GM18507 (cell line): ENCODE results near the gene PIK3R2.
"Not testable (repeated sequence)": the region's sequence is repeated elsewhere in the genome, so short reads cannot be mapped to it uniquely, and the experiment has no call there.

ENCODE experiments used
- DNase-seq: peaks from one replicate; pipeline ENCODE4 v3.0.0; 2011; ENCODE audit warnings: low read depth; ENCODE audit not compliant: insufficient read length; ENCODE audit errors: extremely low spot score
- FAIRE-seq: peaks from 2 replicates; lab custom pipeline; 2011; peaks lifted over from hg19 to GRCh38; lab: Jason Lieb, UNC

Gene PIK3R2

GRCh38 chr19:18152817-18153555 is at the start of gene PIK3R2:
TSS of gene PIK3R2 (plus strand) at chr19:18153163. CDS start at chr19:18155880, 2,717 bp downstream.
- FAIRE-seq, result no peak

GRCh38 chr19:18104793-18105131 is 48.2 kb upstream of the PIK3R2 start:
- FAIRE-seq, result no peak
- DNase-seq, result no peak

More at GRCh38 chr19:18152817-18153555, at the start of gene PIK3R2:
- peak; percentile 96 for DNase-seq

- not testable (repeated sequence) for DNase-seq, FAIRE-seq
These were observed 47.7 kb upstream of the PIK3R2 start for GRCh38 chr19:18105259-18105658.

GRCh38 chr19:18107235-18107634 is 45.7 kb upstream of the PIK3R2 start:
- FAIRE-seq (no peak), DNase-seq (no peak)

- no peak for FAIRE-seq
- DNase-seq, result no peak
These were observed 44.1 kb upstream of the PIK3R2 start for GRCh38 chr19:18108897-18109296.

GRCh38 chr19:18109341-18109732 is 43.6 kb upstream of the PIK3R2 start:
- FAIRE-seq (no peak), DNase-seq (no peak)

- DNase-seq, result no peak
These were observed 43.0 kb upstream of the PIK3R2 start for GRCh38 chr19:18109733-18110608.

GRCh38 chr19:18110609-18111232 is 42.2 kb upstream of the PIK3R2 start:
- no peak for FAIRE-seq
- DNase-seq, result no peak

More at GRCh38 chr19:18109733-18110608, 43.0 kb upstream of the PIK3R2 start:
- peak; percentile 36 for FAIRE-seq

GRCh38 chr19:18112989-18113478 is 39.9 kb upstream of the PIK3R2 start:
- peak; percentile 96 for FAIRE-seq

GRCh38 chr19:18113827-18114226 is 39.1 kb upstream of the PIK3R2 start:
- no peak for DNase-seq
- FAIRE-seq, result no peak

More at GRCh38 chr19:18112989-18113478, 39.9 kb upstream of the PIK3R2 start:
- no peak for DNase-seq

GRCh38 chr19:18114483-18114882 is 38.5 kb upstream of the PIK3R2 start:
- DNase-seq (no peak), FAIRE-seq (no peak)

- no peak for FAIRE-seq
- no peak for DNase-seq
These were observed 35.6 kb upstream of the PIK3R2 start for GRCh38 chr19:18117364-18117691.

- peak; percentile 96 for FAIRE-seq
- DNase-seq, result peak; percentile 96
These were observed 35.1 kb upstream of the PIK3R2 start for GRCh38 chr19:18117692-18118378.

- DNase-seq, result no peak
These were observed 34.4 kb upstream of the PIK3R2 start for GRCh38 chr19:18118420-18119012.

GRCh38 chr19:18119013-18119716 is 33.8 kb upstream of the PIK3R2 start:
- no peak for DNase-seq
- FAIRE-seq, result peak; percentile 97

More at GRCh38 chr19:18118420-18119012, 34.4 kb upstream of the PIK3R2 start:
- no peak for FAIRE-seq

GRCh38 chr19:18119717-18120105 is 33.3 kb upstream of the PIK3R2 start:
- DNase-seq, result no peak
- peak; percentile 12 for FAIRE-seq

GRCh38 chr19:18120127-18120526 is 32.8 kb upstream of the PIK3R2 start:
- DNase-seq (no peak), FAIRE-seq (no peak)

- FAIRE-seq (no peak), DNase-seq (no peak)
These were observed 31.8 kb upstream of the PIK3R2 start for GRCh38 chr19:18121166-18121565.

- FAIRE-seq (no peak), DNase-seq (no peak)
These were observed 30.5 kb upstream of the PIK3R2 start for GRCh38 chr19:18122424-18122823.
